Heart left ventricle (tissue), 13 donors: ENCODE results near the gene UGT2A1.

Source experiments
- CTCF ChIP-seq, 12 donors: fragments of 200-600 bp; sonication (generic) in 4 of 12; IDR thresholded peaks; one replicate each; pipeline versions ENCODE4 v1.5.0 to v1.8.0; 2018 to 2022; ENCODE audit warnings: antibody characterized with exemption in 12 of 12, mild to moderate bottlenecking in 5 of 12
- POLR2A ChIP-seq, 2 donors: fragments of 450-650 bp; IDR thresholded peaks; one replicate each; pipeline ENCODE4 v1.6.1; 2017; ENCODE audit warnings: antibody characterized with exemption in 2 of 2, mild to moderate bottlenecking in 2 of 2, moderate library complexity in 2 of 2
- donor health status: ischemic (EF 13 %, LVEDD 7.1; RV severe dilation, severe dysfunction).
- donor health status: DM: no; HTN: yes; CAD: no.
- donor health status: DM: no; HTN: no; CAD: no.
- donor health status: ischemic (EF 25% LVEDD 6.9; RV normal size, moderate dysfunction).
- donor health status: ischemic (EF 25% LVEDD 5.7; RV mildly dilated, moderate dysfunction).
- donor health status: ischemic (EF 35%, LVEDD 5.7; RV mildly dilated, moderate dysfunction).
- donor health status: nonischemic (EF 11% LVEDD 7.7; RV severe dilation, severe dysfunction).
- donor health status: DM: yes; HTN: yes; CAD: no.
- donor health status: PGD.
- donor health status: ischemic (EF 29% LVEDD 5.4; RV normal size, mild dysfunction).
- donor health status: nonischemic (EF 23%, LVEDD 6.1; RV moderate dilation, normal function).

- TF ChIP-seq CTCF (IDR thresholded peaks at IDR 0.05) (no peak), POLR2A (IDR thresholded peaks at IDR 0.05) (no peak)
These were observed 63.2 kb downstream of the UGT2A1 start for GRCh38 chr4:69589884-69590283.
